GM13977 (cell line): ENCODE data around the gene CLEC16A.

Source experiments
- DNase-seq: peaks from one replicate; pipeline ENCODE4 v3.0.0; 2012; ENCODE audit warnings: low spot score
- in situ Hi-C: fragments of 300-500 bp; cut with MboI; formaldehyde crosslinking; loops from one replicate; pipeline ENCODE4 v1.12.0; 2022; ENCODE audit warnings: low sequenced_read_pairs, low pct_unique_long_range_greater_than_20kb, mixed read lengths, inconsistent platforms; ENCODE audit not compliant: unreplicated experiment
- TF ChIP-seq, protein P1 (sequence below): IDR thresholded peaks from 2 replicates; pipeline ENCODE4 v1.5.1; 2012; ENCODE audit warnings: mild to moderate bottlenecking, control low read depth; ENCODE audit not compliant: insufficient read depth; ENCODE audit errors: extremely low read depth, missing control alignments

Gene CLEC16A

DNA sequence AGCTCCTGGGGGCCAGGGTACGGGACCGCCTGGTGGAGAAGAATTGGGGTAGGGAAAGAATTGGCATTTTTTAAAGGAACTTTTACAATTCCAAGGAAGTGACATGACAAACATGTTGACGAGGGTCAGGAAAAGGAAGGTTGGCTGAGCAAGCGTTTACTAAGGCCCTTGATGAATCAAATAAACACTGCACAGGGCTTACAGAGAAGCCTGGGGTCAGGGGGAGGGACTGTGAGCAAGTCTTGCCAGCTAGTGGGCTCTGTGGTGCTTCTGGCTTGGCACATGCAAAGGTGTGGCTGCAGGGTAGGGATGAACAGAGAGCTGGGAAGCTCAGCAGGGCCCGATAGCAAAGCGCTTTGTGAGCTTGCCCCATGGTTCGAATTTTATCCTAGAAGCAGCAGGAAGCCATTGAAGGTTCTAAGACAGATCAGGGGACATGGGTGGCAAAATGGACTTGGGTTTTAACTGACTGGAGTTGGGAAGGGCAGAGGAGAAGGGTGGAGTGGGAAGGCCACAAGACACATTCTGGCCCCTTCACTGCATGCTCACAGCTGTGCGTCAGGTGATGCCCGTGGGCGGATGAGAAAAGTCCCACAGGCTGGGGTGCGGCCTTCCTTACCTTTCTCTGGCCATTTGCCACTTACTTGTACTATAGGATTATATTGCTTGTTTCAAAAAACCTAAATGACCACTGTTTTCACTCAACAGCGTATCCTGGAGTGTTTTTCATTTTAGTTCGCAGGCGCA is 193.8 kb downstream of the CLEC16A start:
- TF ChIP-seq, protein P1, sequence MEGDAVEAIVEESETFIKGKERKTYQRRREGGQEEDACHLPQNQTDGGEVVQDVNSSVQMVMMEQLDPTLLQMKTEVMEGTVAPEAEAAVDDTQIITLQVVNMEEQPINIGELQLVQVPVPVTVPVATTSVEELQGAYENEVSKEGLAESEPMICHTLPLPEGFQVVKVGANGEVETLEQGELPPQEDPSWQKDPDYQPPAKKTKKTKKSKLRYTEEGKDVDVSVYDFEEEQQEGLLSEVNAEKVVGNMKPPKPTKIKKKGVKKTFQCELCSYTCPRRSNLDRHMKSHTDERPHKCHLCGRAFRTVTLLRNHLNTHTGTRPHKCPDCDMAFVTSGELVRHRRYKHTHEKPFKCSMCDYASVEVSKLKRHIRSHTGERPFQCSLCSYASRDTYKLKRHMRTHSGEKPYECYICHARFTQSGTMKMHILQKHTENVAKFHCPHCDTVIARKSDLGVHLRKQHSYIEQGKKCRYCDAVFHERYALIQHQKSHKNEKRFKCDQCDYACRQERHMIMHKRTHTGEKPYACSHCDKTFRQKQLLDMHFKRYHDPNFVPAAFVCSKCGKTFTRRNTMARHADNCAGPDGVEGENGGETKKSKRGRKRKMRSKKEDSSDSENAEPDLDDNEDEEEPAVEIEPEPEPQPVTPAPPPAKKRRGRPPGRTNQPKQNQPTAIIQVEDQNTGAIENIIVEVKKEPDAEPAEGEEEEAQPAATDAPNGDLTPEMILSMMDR = no peak
- no peak for DNase-seq

DNA sequence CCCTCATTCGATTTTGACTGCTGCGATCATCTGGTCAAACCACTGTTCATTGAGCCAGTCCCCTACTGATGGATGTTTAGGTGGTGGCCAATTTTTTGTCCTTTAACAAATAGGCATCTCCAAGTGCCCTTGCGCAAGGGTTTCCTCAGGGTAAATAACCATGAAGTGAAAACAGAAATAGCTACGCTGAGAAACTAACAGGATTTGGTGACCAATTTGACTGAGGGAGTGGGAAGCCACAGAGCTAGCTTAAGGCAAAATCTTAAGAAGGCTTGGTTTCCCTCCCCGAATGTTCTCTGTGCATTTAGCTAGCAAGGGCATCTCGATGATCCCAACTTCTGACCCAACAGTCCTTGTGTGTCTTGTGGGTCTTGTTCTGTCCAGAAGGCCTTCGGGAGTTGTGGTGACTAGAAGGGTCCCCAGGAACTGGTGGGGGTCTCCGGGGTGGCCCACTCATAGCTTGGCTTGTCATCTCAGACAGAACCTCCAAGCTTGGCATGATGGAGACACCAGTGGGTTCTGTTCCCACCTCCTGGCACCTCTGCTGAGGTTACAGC is 194.5 kb downstream of the CLEC16A start:
- in situ Hi-C loops = no loop called here

More for the DNA sequence above, 193.8 kb downstream of the CLEC16A start:
- in situ Hi-C loops = no loop called here

DNA sequence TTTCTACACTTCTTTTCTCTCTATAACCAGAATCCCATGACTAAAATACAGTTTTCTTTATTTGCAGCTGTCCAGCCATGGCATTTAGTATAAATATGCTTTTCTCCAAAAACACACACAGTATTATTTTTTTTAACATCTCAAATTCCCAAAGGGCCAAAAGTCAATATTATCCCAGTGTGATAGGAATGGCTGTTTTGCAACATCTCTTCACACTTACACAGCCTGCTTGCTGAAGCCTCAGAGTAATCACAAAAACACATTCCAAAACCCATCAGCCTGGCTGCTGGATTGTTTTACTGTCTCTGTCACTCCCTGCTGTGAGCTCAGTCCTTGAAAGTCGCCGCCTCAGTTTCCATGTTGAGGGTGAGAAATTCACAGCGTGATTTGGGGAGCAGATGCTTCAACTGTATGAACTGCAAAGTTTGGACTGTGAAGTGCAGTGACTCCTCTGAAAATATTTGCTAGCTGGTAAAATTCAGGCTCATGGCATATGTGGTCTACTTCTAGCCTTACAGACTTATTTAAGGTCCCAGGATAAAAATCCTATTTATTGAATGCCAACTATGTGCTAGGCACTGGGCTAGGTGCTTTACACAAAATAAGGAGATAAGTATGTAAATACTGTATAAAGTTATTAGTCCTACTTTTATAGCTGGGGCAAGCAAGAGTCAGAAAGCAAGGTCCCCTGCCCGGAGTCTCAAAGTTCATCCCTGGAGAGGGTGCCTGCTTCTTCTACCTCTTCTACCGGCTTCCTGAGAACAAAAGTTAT is 195.1 kb downstream of the CLEC16A start:
- DNase-seq = no peak
- TF ChIP-seq, protein P1 = no peak
- in situ Hi-C loops = no loop called here

More for the DNA sequence above, 194.5 kb downstream of the CLEC16A start:
- TF ChIP-seq, protein P1 = no peak
- DNase-seq = no peak

DNA sequence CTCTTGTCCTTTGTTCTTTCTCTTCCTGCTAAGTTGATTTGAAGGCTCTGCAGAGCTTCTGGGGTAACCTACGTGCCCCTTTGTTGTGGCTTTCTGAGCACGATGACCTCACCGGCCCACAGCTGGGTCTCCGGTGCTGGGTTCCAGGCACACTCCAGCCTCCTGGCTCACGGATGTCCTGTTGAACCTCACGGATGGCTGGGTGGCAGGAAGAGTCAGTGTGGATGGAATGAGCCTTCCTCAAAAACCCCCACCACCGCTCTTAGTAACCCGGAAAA is 195.7 kb downstream of the CLEC16A start:
- DNase-seq = no peak
- in situ Hi-C loops = no loop called here
- TF ChIP-seq, protein P1 = no peak

DNA sequence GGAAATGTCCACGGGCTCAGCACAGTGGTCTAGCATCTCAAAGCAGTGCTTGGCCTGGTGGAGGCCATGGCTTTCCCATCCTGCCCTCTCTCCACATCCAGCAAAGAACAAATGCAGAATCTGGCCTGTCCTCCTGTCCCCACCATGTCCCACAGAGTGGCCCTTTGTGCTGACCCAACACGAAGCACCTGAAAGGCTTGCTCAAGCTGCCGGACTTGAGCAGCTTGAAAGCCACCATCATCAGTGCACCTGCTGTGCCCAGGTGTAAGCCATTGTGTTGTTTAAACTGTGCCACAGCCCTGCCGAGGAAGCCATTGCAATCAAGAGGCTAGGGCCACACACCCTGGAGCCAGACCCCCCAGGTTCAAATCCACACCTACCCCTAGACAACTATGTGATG is 196.1 kb downstream of the CLEC16A start:
- in situ Hi-C loops = no loop called here
- DNase-seq = no peak
- TF ChIP-seq, protein P1 = no peak

DNA sequence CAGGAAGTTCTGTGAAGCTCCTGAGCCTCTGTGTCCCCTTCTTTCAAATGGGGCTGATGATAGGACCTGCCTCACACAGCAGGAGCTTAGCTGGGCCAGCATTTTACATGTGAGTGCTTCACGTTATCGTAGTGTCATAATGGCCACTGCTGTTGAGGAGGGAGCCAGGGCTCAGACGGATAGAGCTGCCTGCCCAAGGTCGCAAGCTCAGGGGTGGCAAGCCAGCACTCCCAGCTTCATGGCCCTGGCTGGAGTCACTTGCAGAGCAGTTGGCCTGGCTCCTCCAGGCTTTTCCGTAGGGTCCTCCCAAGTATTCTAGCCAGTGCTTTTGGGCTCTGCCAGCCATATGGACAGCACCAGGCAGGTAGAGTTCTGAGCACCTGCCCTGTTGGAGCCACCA is 196.5 kb downstream of the CLEC16A start:
- in situ Hi-C loops = no loop called here
- TF ChIP-seq, protein P1 = no peak
- no peak for DNase-seq
